Ammon's horn (tissue), 1 donor: ENCODE measurements around the gene C1QTNF8.

Experiments used
- DNase-seq: peaks from one replicate; pipeline ENCODE4 v3.0.0-alpha.2; 2016; ENCODE audit warnings: low spot score

The C1QTNF8 gene

GRCh38 chr16:1096169-1097082, at the start of gene C1QTNF8:
C1QTNF8 (minus strand) TSS chr16:1096244; CDS start chr16:1094922, 1,322 bp downstream.
- DNase-seq: no peak

- no peak for DNase-seq
Observed at GRCh38 chr16:1145383-1146100, 49.5 kb upstream of the C1QTNF8 start.

- peak; percentile 28 for DNase-seq
Observed at GRCh38 chr16:1144476-1145382, 48.7 kb upstream of the C1QTNF8 start.

GRCh38 chr16:1143761-1144450, 47.9 kb upstream of the C1QTNF8 start:
- DNase-seq: no peak

GRCh38 chr16:1142911-1143310, 46.9 kb upstream of the C1QTNF8 start:
- no peak for DNase-seq

- DNase-seq: no peak
Observed at GRCh38 chr16:1141716-1142115, 45.7 kb upstream of the C1QTNF8 start.

GRCh38 chr16:1141191-1141590, 45.1 kb upstream of the C1QTNF8 start:
- no peak for DNase-seq

GRCh38 chr16:1140582-1141162, 44.6 kb upstream of the C1QTNF8 start:
- DNase-seq: no peak

- no peak for DNase-seq
Observed at GRCh38 chr16:1137604-1138003, 41.6 kb upstream of the C1QTNF8 start.

- DNase-seq: no peak
Observed at GRCh38 chr16:1135459-1135825, 39.4 kb upstream of the C1QTNF8 start.

GRCh38 chr16:1134776-1135458, 38.9 kb upstream of the C1QTNF8 start:
- DNase-seq: no peak

GRCh38 chr16:1133810-1134520, 37.9 kb upstream of the C1QTNF8 start:
- DNase-seq: no peak

GRCh38 chr16:1133271-1133670, 37.2 kb upstream of the C1QTNF8 start:
- no peak for DNase-seq

GRCh38 chr16:1132431-1132830, 36.4 kb upstream of the C1QTNF8 start:
- no peak for DNase-seq

GRCh38 chr16:1131378-1131994, 35.4 kb upstream of the C1QTNF8 start:
- no peak for DNase-seq

- DNase-seq: no peak
Observed at GRCh38 chr16:1130382-1130781, 34.3 kb upstream of the C1QTNF8 start.

- no peak for DNase-seq
Observed at GRCh38 chr16:1129106-1129960, 33.3 kb upstream of the C1QTNF8 start.

GRCh38 chr16:1127971-1128715, 32.1 kb upstream of the C1QTNF8 start:
- no peak for DNase-seq
